T-helper 1 cell (primary cell): ENCODE results near the gene SLC6A4.
A peak's percentile ranks its signal among the peaks of the same experiment; 100 is the strongest.
"Not testable (repeated sequence)": the region's sequence is repeated elsewhere in the genome, so short reads cannot be mapped to it uniquely, and the experiment has no call there.

ENCODE experiments used
- DNase-seq, 5 donors: peaks; one replicate each; pipeline ENCODE4 v3.0.0-alpha.2; 2012 to 2020

Gene SLC6A4

GRCh38 chr17:30219315-30219714 lies 16.2 kb downstream of the SLC6A4 start:
- DNase-seq, result no peak

DNA sequence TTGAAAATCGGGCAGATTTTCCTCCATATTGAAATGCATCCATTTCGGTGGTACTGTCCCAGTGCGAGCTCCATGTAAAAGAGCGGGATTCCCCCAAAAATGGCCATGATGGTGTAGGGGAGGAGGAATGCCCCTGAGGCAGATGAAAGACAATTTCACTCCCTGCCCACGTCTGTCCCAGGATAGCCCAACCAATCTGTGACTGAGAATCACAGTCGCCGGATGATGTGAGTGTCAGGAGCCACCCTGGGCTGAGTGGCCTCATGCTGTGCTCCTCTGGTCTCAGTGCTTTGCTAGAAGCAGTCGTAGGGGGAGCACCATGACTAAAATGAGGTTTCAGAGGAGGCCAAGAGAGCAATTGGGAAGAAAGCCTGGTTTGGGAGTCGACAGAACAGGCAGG lies 16.7 kb downstream of the SLC6A4 start:
- no peak for DNase-seq

- DNase-seq, result no peak
Measured at GRCh38 chr17:30217746-30218245, 17.7 kb downstream of the SLC6A4 start.

- DNase-seq, result no peak
Measured at GRCh38 chr17:30217054-30217453, 18.4 kb downstream of the SLC6A4 start.

GRCh38 chr17:30212750-30213149 lies 22.7 kb downstream of the SLC6A4 start:
- no peak for DNase-seq

- no peak for DNase-seq
Measured at GRCh38 chr17:30211371-30211770, 24.1 kb downstream of the SLC6A4 start.

DNA sequence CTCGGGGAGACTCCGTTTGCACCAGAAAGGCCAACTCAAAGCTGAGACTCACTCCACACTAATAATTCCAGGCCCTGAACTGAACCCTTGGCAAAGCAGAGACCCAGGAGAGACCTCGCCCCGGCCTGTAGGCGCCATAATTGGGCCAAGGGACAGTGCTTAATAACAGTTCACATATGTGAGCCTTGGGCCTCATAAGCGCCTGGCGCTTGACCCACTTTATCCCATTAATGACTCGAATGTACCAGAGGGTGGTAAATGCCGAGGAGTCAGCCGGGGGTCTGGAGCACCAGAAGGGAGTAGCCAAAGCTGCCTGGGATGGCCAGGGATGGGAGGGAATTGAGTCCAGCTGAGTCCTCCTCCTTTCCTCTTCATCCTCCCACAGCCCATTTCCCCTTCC lies 24.6 kb downstream of the SLC6A4 start:
- no peak for DNase-seq

GRCh38 chr17:30210366-30210765 lies 25.1 kb downstream of the SLC6A4 start:
- DNase-seq, result no peak

GRCh38 chr17:30209930-30210329 lies 25.6 kb downstream of the SLC6A4 start:
- DNase-seq, result no peak

DNA sequence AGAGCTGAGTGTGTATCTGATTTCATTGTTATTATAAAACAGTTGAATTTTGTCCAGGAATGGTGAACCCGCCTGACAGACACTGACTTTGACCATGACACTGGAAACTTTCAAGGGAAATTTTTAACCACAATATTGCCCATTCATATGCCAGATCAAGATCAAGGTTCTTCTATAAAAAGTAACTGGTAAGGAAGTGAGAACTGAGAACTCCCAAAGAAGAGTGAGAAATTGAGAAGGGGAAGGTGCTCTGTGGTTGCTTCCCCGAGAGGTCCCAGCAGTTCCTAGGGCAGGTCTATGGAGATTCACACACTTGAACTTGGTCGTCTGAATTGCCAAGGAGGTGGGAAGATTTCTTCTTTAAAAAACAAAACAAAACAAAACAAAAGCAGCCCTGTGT lies 27.3 kb downstream of the SLC6A4 start:
- DNase-seq, result no peak

DNA sequence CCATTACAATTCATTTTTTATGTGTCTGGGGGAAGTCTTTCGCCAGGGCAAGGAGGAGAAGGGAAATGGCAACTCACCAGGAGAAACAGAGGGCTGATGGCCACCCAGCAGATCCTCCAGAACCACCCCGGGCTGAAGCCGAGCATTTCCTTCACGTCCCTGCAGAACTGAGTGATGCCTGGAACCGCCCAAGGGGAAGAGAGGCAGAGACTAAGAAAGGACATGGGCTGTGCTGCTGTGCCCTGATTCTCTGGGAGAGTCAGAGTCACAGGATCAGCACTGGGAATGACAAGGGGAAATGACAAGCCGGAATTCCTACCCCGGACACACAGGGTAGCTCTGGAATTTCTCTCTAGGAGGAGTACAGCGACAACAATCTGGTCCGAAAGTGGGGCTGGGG lies 27.8 kb downstream of the SLC6A4 start:
- no peak for DNase-seq

DNA sequence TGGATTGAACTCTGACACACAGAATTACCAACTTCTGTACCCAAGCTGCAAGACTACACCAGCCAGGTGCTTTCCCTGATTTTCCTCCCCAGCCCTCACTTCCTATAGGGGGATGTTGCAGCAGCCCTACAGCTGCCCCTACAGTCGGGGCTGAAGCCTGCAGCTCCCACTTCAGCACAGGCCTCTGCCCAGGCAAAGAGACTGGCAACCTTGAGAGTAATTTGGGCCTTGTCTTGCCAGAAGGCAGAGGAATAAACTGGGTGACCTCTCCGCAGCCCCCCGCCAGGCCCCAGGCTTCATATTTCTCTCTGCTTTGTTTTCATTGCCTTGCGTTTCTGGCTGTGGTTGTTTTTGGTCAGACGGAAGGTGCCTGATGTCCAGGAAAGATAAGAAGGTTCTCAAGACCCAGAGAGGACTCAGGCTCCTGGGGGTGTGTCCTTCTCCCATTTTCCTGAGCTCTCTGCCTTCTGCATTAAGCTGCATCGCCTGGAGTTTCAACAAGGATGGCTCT lies 32.0 kb downstream of the SLC6A4 start:
- DNase-seq, result no peak

DNA sequence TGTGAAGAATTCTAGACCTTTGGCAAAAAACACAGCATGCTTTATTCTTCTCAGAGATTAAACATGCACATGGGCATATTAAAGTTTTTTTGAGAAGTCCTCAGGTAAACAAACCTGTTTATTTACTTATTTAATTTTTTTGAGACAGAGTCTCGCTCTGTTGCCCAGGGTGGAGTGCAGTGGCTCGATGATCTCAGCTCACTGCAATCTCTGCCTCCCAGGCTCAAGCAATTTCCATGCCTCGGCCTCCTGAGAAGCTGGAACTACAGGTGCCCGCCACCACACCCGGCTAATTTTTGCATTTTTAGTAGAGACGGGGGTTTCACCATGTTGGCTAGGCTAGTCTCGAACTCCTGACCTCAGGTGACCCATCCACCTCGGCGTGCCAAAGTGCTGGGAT lies 34.8 kb downstream of the SLC6A4 start:
- not testable (repeated sequence) for DNase-seq

GRCh38 chr17:30200106-30200505 lies 35.4 kb downstream of the SLC6A4 start:
- no peak for DNase-seq

GRCh38 chr17:30199600-30199999 lies 35.9 kb downstream of the SLC6A4 start:
- DNase-seq, result no peak

GRCh38 chr17:30197416-30197815 lies 38.1 kb downstream of the SLC6A4 start:
- DNase-seq, result no peak

- DNase-seq, result no peak
Measured at GRCh38 chr17:30196504-30196903, 39.0 kb downstream of the SLC6A4 start.

DNA sequence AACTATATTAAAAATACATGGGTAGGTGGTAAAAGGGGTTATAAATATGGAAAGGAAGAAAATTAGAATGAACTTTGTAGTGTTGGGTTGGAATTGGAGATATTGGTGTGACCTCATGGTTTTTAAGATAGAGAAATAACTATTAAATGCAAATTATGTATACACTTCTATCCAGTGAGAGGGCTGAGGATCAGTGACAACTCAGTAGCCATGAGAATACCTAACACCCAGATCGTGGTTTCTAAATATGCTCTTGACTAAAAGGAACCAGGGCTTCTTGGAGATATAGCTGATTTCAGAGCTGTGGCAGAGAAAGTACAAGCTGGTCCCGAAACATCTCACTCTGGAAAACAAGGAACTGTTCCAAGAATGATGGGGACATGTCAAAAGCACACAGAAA lies 44.4 kb downstream of the SLC6A4 start:
- DNase-seq, result no peak

DNA sequence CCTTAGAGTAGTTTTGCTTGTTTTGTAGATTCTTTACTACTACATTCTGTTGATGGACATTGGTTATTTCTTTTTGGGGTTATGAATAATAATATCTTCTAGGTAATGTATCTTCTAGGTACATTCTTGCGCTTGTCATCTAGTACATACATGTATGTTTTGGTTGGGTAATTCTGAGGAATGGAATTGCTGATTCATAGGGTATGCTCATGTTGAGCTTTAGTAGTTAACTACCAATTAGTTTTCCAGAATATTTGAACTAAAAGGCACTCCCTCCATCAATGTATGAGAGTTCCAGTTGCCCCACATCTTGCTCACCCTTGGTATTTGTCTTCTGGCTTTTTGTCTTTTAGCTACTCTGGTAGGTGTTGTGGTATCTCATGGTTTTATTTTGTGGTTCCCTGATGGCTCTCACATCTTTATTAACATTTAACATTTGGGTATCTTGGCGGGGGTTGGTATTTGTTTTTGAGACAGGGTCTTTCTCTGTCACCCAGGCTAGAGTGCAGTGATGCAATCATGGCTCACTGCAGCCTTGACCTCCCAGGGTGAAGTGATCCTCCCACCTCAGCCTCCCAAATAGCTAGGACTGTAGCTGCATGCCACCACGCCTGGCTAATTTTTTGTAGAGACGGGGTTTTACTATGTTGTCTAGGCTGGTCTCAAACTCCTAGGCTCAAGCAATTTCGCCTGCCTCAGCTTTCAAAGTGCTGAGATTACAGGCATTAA lies 47.1 kb downstream of the SLC6A4 start:
- no peak for DNase-seq

DNA sequence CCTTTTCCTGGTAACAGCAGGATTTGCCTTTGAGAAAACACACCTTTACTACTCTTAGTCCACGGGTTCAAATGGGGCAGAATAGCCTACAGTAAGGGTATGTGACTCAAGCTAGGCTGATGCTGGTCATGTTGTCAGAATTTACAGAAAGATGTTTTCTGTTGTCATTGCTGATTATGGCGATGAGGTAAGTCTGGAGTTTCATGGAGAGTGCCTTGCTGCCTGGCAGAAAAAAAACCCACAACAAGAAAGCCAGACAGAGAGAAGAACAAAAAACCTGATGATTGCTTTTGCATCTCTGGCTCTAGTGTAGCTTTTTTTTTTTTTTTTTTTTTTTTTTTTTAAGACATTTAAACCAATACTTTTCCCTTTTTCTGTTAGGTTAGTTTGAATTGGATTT lies 47.9 kb downstream of the SLC6A4 start:
- DNase-seq, result no peak

GRCh38 chr17:30186761-30187160 lies 48.7 kb downstream of the SLC6A4 start:
- DNase-seq, result no peak

DNA sequence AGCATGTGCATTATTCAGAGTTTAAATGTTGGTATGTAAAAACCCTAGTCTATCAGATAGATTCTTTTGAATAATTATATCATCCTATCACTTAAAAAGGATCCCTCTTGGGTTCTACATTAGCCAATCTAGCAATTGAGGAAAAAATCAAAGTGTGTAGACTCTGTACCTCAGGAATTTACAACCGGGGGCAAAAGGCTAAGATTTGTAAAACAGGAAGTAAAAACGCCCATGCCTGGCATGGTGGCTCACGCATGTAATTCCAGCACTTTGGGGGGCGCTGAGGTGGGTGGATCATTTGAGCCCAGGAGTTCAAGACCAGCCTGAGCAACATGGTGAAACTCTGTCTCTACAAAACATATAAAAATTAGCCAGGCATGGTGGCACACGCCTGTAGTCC lies 58.6 kb downstream of the SLC6A4 start:
- no peak for DNase-seq

- DNase-seq, result no peak
Measured at GRCh38 chr17:30174556-30174955, 60.9 kb downstream of the SLC6A4 start.

- peak in 1 of 5 donors; percentile 58 for DNase-seq
Measured at GRCh38 chr17:30173649-30174048, 61.8 kb downstream of the SLC6A4 start.

GRCh38 chr17:30172560-30172959 lies 62.9 kb downstream of the SLC6A4 start:
- no peak for DNase-seq
